ENCODE data around the gene PRKAR1B.

GRCh38 chr7:601036-601594 lies 126.0 kb downstream of the PRKAR1B start:
- TF ChIP-seq, protein P1, sequence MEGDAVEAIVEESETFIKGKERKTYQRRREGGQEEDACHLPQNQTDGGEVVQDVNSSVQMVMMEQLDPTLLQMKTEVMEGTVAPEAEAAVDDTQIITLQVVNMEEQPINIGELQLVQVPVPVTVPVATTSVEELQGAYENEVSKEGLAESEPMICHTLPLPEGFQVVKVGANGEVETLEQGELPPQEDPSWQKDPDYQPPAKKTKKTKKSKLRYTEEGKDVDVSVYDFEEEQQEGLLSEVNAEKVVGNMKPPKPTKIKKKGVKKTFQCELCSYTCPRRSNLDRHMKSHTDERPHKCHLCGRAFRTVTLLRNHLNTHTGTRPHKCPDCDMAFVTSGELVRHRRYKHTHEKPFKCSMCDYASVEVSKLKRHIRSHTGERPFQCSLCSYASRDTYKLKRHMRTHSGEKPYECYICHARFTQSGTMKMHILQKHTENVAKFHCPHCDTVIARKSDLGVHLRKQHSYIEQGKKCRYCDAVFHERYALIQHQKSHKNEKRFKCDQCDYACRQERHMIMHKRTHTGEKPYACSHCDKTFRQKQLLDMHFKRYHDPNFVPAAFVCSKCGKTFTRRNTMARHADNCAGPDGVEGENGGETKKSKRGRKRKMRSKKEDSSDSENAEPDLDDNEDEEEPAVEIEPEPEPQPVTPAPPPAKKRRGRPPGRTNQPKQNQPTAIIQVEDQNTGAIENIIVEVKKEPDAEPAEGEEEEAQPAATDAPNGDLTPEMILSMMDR (conservative IDR thresholded peaks at IDR 0.05), result no peak
- TF ChIP-seq ZFX (IDR thresholded peaks at IDR 0.05), result no peak

All from C4-2B (cell line).